DMS114 treated with DMSO at 0.1 percent for 48 hours (cell line): ENCODE measurements around the gene CMTM6.
"Not testable (repeated sequence)": the region's sequence is repeated elsewhere in the genome, so short reads cannot be mapped to it uniquely, and the experiment has no call there.

Experiments used
- DNase-seq: peaks from one replicate; lab custom pipeline; 2025; ENCODE audit not compliant: unreplicated experiment; lab: John Stamatoyannopoulos, UW

CMTM6 gene

GRCh38 chr3:32500231-32500630, 2.4 kb downstream of the CMTM6 start:
- no peak for DNase-seq

- no peak for DNase-seq
These were observed 3.1 kb downstream of the CMTM6 start for GRCh38 chr3:32499585-32499984.

GRCh38 chr3:32498992-32499391, 3.7 kb downstream of the CMTM6 start:
- DNase-seq: no peak

- DNase-seq: no peak
These were observed 4.4 kb downstream of the CMTM6 start for GRCh38 chr3:32498252-32498651.

GRCh38 chr3:32495609-32496008, 7.0 kb downstream of the CMTM6 start:
- no peak for DNase-seq

- no peak for DNase-seq
These were observed 7.6 kb downstream of the CMTM6 start for GRCh38 chr3:32495085-32495484.

- no peak for DNase-seq
These were observed 8.9 kb downstream of the CMTM6 start for GRCh38 chr3:32493437-32494414.

- no peak for DNase-seq
These were observed 9.8 kb downstream of the CMTM6 start for GRCh38 chr3:32492684-32493436.

- DNase-seq: no peak
These were observed 14.1 kb downstream of the CMTM6 start for GRCh38 chr3:32488474-32489008.

GRCh38 chr3:32487781-32488473, 14.7 kb downstream of the CMTM6 start:
- DNase-seq: no peak

GRCh38 chr3:32484436-32484835, 18.2 kb downstream of the CMTM6 start:
- DNase-seq: no peak

GRCh38 chr3:32483772-32484171, 18.9 kb downstream of the CMTM6 start:
- DNase-seq: no peak

GRCh38 chr3:32482693-32483092, 20.0 kb downstream of the CMTM6 start:
- DNase-seq: no peak

GRCh38 chr3:32481791-32482631, 20.6 kb downstream of the CMTM6 start:
- DNase-seq: no peak

- DNase-seq: no peak
These were observed 22.0 kb downstream of the CMTM6 start for GRCh38 chr3:32480604-32481003.

- DNase-seq: no peak
These were observed 28.5 kb downstream of the CMTM6 start for GRCh38 chr3:32474201-32474600.

- DNase-seq: not testable (repeated sequence)
These were observed 30.5 kb downstream of the CMTM6 start for GRCh38 chr3:32472151-32472550.

GRCh38 chr3:32471246-32471645, 31.4 kb downstream of the CMTM6 start:
- DNase-seq: no peak

- no peak for DNase-seq
These were observed 32.3 kb downstream of the CMTM6 start for GRCh38 chr3:32470362-32470761.

GRCh38 chr3:32469151-32469874, 33.3 kb downstream of the CMTM6 start:
- DNase-seq: no peak
